ENCODE results near the gene EDN2.

- TF ChIP-seq CTCF (IDR thresholded peaks at IDR 0.05; ENCODE audit: low read depth, low read length, missing input control) (no peak), FOXA1 (IDR thresholded peaks at IDR 0.05) (no peak), GABPA (IDR thresholded peaks at IDR 0.05 in 1 of 2, conservative IDR thresholded peaks at IDR 0.05 in 1 of 2) (no peak), EGR1 (IDR thresholded peaks at IDR 0.05; ENCODE audit: low read depth in 2 of 2) (no peak), YY1 (IDR thresholded peaks at IDR 0.05) (no peak), NR2F2 (IDR thresholded peaks at IDR 0.05) (no peak), TAF1 (conservative IDR thresholded peaks at IDR 0.05) (no peak), SP1 (IDR thresholded peaks at IDR 0.05) (peak; percentile 41)
- TF ChIP-seq, protein P1, sequence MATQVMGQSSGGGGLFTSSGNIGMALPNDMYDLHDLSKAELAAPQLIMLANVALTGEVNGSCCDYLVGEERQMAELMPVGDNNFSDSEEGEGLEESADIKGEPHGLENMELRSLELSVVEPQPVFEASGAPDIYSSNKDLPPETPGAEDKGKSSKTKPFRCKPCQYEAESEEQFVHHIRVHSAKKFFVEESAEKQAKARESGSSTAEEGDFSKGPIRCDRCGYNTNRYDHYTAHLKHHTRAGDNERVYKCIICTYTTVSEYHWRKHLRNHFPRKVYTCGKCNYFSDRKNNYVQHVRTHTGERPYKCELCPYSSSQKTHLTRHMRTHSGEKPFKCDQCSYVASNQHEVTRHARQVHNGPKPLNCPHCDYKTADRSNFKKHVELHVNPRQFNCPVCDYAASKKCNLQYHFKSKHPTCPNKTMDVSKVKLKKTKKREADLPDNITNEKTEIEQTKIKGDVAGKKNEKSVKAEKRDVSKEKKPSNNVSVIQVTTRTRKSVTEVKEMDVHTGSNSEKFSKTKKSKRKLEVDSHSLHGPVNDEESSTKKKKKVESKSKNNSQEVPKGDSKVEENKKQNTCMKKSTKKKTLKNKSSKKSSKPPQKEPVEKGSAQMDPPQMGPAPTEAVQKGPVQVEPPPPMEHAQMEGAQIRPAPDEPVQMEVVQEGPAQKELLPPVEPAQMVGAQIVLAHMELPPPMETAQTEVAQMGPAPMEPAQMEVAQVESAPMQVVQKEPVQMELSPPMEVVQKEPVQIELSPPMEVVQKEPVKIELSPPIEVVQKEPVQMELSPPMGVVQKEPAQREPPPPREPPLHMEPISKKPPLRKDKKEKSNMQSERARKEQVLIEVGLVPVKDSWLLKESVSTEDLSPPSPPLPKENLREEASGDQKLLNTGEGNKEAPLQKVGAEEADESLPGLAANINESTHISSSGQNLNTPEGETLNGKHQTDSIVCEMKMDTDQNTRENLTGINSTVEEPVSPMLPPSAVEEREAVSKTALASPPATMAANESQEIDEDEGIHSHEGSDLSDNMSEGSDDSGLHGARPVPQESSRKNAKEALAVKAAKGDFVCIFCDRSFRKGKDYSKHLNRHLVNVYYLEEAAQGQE (IDR thresholded peaks at IDR 0.05) = no peak
These were observed 4.7 kb downstream of the EDN2 start for GRCh38 chr1:41479808-41480160.

Data from liver (tissue), 3 donors.